HepG2 (cell line): ENCODE data around the gene OPRL1. TPM values are rescaled to one million over a fixed set of nuclear protein-coding genes. Genes with fewer than 3 reads are reported as not detected.

Experiments used
- ELF3 ChIP-seq: IDR thresholded peaks from 2 replicates; pipeline ENCODE4 v1.6.1; 2016; ENCODE audit warnings: missing genetic modification reagents, missing compliant biosample characterization
- FOXO1 ChIP-seq: sonication (generic); formaldehyde crosslinking; IDR thresholded peaks from 2 replicates; pipeline ENCODE4 v1.4.0; 2020; ENCODE audit warnings: missing genetic modification reagents
- JUN ChIP-seq: sonication (generic); formaldehyde crosslinking; IDR thresholded peaks from 2 replicates; pipeline ENCODE4 v1.4.0; 2020; ENCODE audit warnings: mild to moderate bottlenecking, missing genetic modification reagents
- KLF12 ChIP-seq: sonication (generic); formaldehyde crosslinking; IDR thresholded peaks from 2 replicates; pipeline ENCODE4 v1.4.0; 2020; ENCODE audit warnings: missing genetic modification reagents, borderline replicate concordance
- RFX5 ChIP-seq: IDR thresholded peaks from 2 replicates; pipeline ENCODE4 v1.6.1; 2011; ENCODE audit warnings: low read depth, low read length, improper control_type of control experiment
- RFXANK ChIP-seq: IDR thresholded peaks from 2 replicates; pipeline ENCODE4 v1.6.1; 2016
- SKI ChIP-seq: fragments of 450-650 bp; IDR thresholded peaks from one replicate; pipeline ENCODE4 v1.6.1; 2018; ENCODE audit warnings: mild to moderate bottlenecking; ENCODE audit not compliant: partially characterized antibody
- SRSF1 ChIP-seq: fragments of 200-400 bp; formaldehyde crosslinking; optimal IDR thresholded peaks from 2 replicates; pipeline ENCODE3; 2017; ENCODE audit warnings: mild to moderate bottlenecking, low read depth, low read length, moderate library complexity
- SRSF9 ChIP-seq: fragments of 200-400 bp; formaldehyde crosslinking; IDR thresholded peaks from 2 replicates; pipeline ENCODE4 v1.6.1; 2018; ENCODE audit warnings: borderline replicate concordance, mild to moderate bottlenecking, low read depth, low read length; ENCODE audit not compliant: insufficient read depth, poor library complexity, severe bottlenecking
- TEAD3 ChIP-seq: optimal IDR thresholded peaks from 2 replicates; pipeline ENCODE3; 2016; ENCODE audit warnings: borderline replicate concordance
- ZNF225 ChIP-seq: sonication (generic); formaldehyde crosslinking; IDR thresholded peaks from 2 replicates; pipeline ENCODE4 v1.4.0; 2020; ENCODE audit warnings: mild to moderate bottlenecking, missing genetic modification reagents
- ZNF263 ChIP-seq: sonication (generic); formaldehyde crosslinking; IDR thresholded peaks from 2 replicates; pipeline ENCODE4 v1.4.0; 2020; ENCODE audit warnings: missing genetic modification reagents
- ZNF446 ChIP-seq: sonication (generic); formaldehyde crosslinking; IDR thresholded peaks from 2 replicates; pipeline ENCODE4 v1.5.0; 2020; ENCODE audit warnings: mild to moderate bottlenecking, missing genetic modification reagents
- polyA plus RNA-seq, 8 experiments: library from polyadenylated mRNA; depleted of rRNA in 3 of 8; stranded (reverse) in 7 of 8; unstranded in 1 of 8; fragments of >200 nt; fragmentation: Illumina TruSeq in 4 of 8; extraction: Trizol in 4 of 8; gene quantifications; 2 replicates each; pipeline versions ENCODE4 v1.2.1 to v1.2.3, GENCODE V29; 2011 to 2016; ENCODE audit warnings: low read depth in 4 of 8, missing spikeins in 1 of 8, mixed read lengths in 1 of 8; ENCODE audit not compliant: insufficient read depth in 1 of 8
- total RNA-seq, 5 experiments: library from RNA; depleted of rRNA; stranded (reverse); fragments of >200 nt; fragmentation: Illumina TruSeq; extraction: Trizol; gene quantifications; 2 replicates each; pipeline ENCODE4 v1.2.3, GENCODE V29; 2016; ENCODE audit warnings: low read depth in 1 of 5
- TF ChIP-seq, protein P1 (sequence below): sonication (generic); formaldehyde crosslinking; IDR thresholded peaks from 2 replicates; pipeline ENCODE4 v1.4.0; 2020; ENCODE audit warnings: missing genetic modification reagents, borderline replicate concordance
- TF ChIP-seq, protein P2 (sequence below): sonication (generic); formaldehyde crosslinking; IDR thresholded peaks from 2 replicates; pipeline ENCODE4 v1.4.0; 2020; ENCODE audit warnings: mild to moderate bottlenecking, missing genetic modification reagents, borderline replicate concordance
- TF ChIP-seq, protein P3 (sequence below): sonication (generic); formaldehyde crosslinking; IDR thresholded peaks from 2 replicates; pipeline ENCODE4 v1.4.0; 2020; ENCODE audit warnings: mild to moderate bottlenecking, missing genetic modification reagents
- TF ChIP-seq, protein P4 (sequence below): IDR thresholded peaks from 2 replicates; pipeline ENCODE4 v1.6.1; 2018; ENCODE audit warnings: missing genetic modification reagents, mild to moderate bottlenecking, missing compliant biosample characterization
- TF ChIP-seq, protein P5 (sequence below): IDR thresholded peaks from 2 replicates; pipeline ENCODE4 v1.6.1; 2016; ENCODE audit warnings: low read depth

Gene OPRL1
- total and polyA plus RNA-seq, 2 of the 13 experiments (the other 11 are each of a cell fraction or from before 2014, with no cell fraction given), result 0.35 to 0.71 TPM

DNA sequence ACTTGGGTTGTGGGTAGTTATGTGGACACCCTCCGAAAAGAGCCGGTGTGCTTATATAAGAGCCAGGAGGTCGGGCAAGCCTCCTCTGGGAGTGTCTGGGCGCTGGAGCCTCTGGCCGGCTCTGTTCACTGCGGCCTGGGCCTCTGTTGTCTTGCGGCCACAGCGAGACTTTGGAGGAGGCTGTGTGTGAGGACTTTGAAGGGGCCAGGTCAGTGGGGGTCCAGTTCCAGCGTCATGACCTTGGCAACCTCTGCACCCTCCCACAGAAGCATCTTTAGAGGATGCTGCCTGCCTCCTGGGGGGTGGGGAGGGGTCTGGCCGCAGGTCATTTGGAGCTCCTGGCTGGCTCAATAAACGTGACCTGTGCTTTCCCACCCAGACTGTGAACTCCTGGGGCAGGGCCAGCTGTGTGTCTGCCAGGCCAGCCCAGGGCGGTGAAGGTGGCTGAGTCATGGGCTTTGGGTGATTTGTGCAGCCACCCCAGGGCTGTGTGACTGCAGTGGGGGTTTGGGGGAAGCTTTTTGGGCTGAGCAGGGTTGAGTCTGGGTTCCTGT, 15.7 kb upstream of the OPRL1 start (continued):
- TF ChIP-seq, protein P1, sequence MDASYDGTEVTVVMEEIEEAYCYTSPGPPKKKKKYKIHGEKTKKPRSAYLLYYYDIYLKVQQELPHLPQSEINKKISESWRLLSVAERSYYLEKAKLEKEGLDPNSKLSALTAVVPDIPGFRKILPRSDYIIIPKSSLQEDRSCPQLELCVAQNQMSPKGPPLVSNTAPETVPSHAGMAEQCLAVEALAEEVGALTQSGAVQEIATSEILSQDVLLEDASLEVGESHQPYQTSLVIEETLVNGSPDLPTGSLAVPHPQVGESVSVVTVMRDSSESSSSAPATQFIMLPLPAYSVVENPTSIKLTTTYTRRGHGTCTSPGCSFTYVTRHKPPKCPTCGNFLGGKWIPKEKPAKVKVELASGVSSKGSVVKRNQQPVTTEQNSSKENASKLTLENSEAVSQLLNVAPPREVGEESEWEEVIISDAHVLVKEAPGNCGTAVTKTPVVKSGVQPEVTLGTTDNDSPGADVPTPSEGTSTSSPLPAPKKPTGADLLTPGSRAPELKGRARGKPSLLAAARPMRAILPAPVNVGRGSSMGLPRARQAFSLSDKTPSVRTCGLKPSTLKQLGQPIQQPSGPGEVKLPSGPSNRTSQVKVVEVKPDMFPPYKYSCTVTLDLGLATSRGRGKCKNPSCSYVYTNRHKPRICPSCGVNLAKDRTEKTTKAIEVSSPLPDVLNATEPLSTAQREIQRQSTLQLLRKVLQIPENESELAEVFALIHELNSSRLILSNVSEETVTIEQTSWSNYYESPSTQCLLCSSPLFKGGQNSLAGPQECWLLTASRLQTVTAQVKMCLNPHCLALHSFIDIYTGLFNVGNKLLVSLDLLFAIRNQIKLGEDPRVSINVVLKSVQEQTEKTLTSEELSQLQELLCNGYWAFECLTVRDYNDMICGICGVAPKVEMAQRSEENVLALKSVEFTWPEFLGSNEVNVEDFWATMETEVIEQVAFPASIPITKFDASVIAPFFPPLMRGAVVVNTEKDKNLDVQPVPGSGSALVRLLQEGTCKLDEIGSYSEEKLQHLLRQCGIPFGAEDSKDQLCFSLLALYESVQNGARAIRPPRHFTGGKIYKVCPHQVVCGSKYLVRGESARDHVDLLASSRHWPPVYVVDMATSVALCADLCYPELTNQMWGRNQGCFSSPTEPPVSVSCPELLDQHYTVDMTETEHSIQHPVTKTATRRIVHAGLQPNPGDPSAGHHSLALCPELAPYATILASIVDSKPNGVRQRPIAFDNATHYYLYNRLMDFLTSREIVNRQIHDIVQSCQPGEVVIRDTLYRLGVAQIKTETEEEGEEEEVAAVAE (CRISPR knock-in tag), result no peak
- TF ChIP-seq SKI (peak; percentile 46), SRSF9 (no peak), FOXO1 (CRISPR knock-in tag) (no peak), TEAD3 (CRISPR knock-in tag) (no peak), ZNF263 (CRISPR knock-in tag) (0 out of 2 replicates have a peak, but pooled peaks have one; percentile 45), SRSF1 (peak; percentile 56), KLF12 (CRISPR knock-in tag) (peak; percentile 41; the same call in 1 of the 2 replicates), RFXANK (no peak), ZNF446 (CRISPR knock-in tag) (no peak), JUN (CRISPR knock-in tag) (no peak), ZNF225 (CRISPR knock-in tag) (peak; percentile 37; the same call in 1 of the 2 replicates), ELF3 (CRISPR knock-in tag) (no peak), RFX5 (no peak)
- TF ChIP-seq, protein P2, sequence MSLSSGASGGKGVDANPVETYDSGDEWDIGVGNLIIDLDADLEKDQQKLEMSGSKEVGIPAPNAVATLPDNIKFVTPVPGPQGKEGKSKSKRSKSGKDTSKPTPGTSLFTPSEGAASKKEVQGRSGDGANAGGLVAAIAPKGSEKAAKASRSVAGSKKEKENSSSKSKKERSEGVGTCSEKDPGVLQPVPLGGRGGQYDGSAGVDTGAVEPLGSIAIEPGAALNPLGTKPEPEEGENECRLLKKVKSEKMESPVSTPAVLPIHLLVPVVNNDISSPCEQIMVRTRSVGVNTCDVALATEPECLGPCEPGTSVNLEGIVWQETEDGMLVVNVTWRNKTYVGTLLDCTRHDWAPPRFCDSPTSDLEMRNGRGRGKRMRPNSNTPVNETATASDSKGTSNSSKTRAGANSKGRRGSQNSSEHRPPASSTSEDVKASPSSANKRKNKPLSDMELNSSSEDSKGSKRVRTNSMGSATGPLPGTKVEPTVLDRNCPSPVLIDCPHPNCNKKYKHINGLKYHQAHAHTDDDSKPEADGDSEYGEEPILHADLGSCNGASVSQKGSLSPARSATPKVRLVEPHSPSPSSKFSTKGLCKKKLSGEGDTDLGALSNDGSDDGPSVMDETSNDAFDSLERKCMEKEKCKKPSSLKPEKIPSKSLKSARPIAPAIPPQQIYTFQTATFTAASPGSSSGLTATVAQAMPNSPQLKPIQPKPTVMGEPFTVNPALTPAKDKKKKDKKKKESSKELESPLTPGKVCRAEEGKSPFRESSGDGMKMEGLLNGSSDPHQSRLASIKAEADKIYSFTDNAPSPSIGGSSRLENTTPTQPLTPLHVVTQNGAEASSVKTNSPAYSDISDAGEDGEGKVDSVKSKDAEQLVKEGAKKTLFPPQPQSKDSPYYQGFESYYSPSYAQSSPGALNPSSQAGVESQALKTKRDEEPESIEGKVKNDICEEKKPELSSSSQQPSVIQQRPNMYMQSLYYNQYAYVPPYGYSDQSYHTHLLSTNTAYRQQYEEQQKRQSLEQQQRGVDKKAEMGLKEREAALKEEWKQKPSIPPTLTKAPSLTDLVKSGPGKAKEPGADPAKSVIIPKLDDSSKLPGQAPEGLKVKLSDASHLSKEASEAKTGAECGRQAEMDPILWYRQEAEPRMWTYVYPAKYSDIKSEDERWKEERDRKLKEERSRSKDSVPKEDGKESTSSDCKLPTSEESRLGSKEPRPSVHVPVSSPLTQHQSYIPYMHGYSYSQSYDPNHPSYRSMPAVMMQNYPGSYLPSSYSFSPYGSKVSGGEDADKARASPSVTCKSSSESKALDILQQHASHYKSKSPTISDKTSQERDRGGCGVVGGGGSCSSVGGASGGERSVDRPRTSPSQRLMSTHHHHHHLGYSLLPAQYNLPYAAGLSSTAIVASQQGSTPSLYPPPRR (CRISPR knock-in tag), result peak; percentile 46; the same call in 1 of the 2 replicates
- TF ChIP-seq, protein P3, sequence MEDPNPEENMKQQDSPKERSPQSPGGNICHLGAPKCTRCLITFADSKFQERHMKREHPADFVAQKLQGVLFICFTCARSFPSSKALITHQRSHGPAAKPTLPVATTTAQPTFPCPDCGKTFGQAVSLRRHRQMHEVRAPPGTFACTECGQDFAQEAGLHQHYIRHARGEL, result no peak
- TF ChIP-seq, protein P4, sequence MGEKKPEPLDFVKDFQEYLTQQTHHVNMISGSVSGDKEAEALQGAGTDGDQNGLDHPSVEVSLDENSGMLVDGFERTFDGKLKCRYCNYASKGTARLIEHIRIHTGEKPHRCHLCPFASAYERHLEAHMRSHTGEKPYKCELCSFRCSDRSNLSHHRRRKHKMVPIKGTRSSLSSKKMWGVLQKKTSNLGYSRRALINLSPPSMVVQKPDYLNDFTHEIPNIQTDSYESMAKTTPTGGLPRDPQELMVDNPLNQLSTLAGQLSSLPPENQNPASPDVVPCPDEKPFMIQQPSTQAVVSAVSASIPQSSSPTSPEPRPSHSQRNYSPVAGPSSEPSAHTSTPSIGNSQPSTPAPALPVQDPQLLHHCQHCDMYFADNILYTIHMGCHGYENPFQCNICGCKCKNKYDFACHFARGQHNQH (CRISPR knock-in tag), result peak; percentile 16; the same call in 1 of the 2 replicates
- TF ChIP-seq, protein P5, sequence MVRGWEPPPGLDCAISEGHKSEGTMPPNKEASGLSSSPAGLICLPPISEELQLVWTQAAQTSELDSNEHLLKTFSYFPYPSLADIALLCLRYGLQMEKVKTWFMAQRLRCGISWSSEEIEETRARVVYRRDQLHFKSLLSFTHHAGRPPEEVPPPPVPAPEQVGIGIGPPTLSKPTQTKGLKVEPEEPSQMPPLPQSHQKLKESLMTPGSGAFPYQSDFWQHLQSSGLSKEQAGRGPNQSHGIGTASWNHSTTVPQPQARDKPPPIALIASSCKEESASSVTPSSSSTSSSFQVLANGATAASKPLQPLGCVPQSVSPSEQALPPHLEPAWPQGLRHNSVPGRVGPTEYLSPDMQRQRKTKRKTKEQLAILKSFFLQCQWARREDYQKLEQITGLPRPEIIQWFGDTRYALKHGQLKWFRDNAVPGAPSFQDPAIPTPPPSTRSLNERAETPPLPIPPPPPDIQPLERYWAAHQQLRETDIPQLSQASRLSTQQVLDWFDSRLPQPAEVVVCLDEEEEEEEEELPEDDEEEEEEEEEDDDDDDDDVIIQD, result peak; percentile 4; the same call in 1 of the 2 replicates
